B cell (primary cell): ENCODE measurements around the gene CYTH3. TPM values are rescaled to one million over a fixed set of nuclear protein-coding genes. Genes with fewer than 3 reads are reported as not detected.
"Not testable (repeated sequence)": the region's sequence is repeated elsewhere in the genome, so short reads cannot be mapped to it uniquely, and the experiment has no call there.

Experiments
- ATAC-seq: fragments of 200-7000 bp; cut with Tn5 transposase; one replicate; pipeline ENCODE4 v1.10.0; 2021; ENCODE audit warnings: low read depth, mild to moderate bottlenecking, moderate number of reproducible peaks, moderate library complexity
- CTCF ChIA-PET: fragments of 350-600 bp; sonication (Branson Sonifier 250); formaldehyde crosslinking; loops from one replicate; lab custom pipeline; 2021; ENCODE audit warnings: antibody characterized with exemption, inconsistent platforms; lab: Charles Lee
- POLR2A ChIA-PET: fragments of 350-600 bp; sonication (Branson Sonifier 250); formaldehyde crosslinking; loops from one replicate; lab custom pipeline; 2021; ENCODE audit warnings: antibody characterized with exemption; lab: Charles Lee
- DNase-seq: peaks from one replicate; pipeline ENCODE4 v3.0.0; 2013
- H2AFZ ChIP-seq: 2 replicates; pipeline ENCODE4 v1.6.1; 2012; ENCODE audit warnings: mild to moderate bottlenecking, low read depth, low read length; ENCODE audit not compliant: insufficient read depth, poor library complexity, severe bottlenecking
- H3K27ac ChIP-seq, 2 donors: 1 replicate in 1 of 2; 2 replicates in 1 of 2; pipeline ENCODE4 v1.5.1; 2012 to 2013; ENCODE audit warnings: low read length in 2 of 2, mild to moderate bottlenecking in 2 of 2, moderate library complexity in 1 of 2
- H3K27me3 ChIP-seq, 4 experiments: fragments of 200-600 bp in 1 of 4; sonication (generic) in 1 of 4; replicated peaks in 1 of 4; 1 replicate in 2 of 4; 2 replicates in 2 of 4; pipeline versions ENCODE4 v1.6.1 to v1.7.0; 2013 to 2016; ENCODE audit warnings: low read length in 3 of 4, mild to moderate bottlenecking in 2 of 4, mixed read lengths in 1 of 4, moderate library complexity in 1 of 4; ENCODE audit not compliant: insufficient read depth in 4 of 4, control insufficient read depth in 3 of 4; ENCODE audit errors: control extremely low read depth in 1 of 4
- H3K36me3 ChIP-seq, 2 experiments: replicated peaks in 1 of 2; 1 replicate in 1 of 2; 2 replicates in 1 of 2; pipeline versions ENCODE4 v1.6.1 to v1.7.1; 2013; ENCODE audit warnings: low read length in 1 of 2; ENCODE audit not compliant: insufficient read depth in 2 of 2, control insufficient read depth in 1 of 2; ENCODE audit errors: control extremely low read depth in 1 of 2, extremely low read depth in 1 of 2
- H3K4me1 ChIP-seq, 2 donors: fragments of 200-600 bp in 1 of 2; sonication (generic) in 1 of 2; 1 replicate in 1 of 2; 2 replicates in 1 of 2; pipeline versions ENCODE4 v1.5.1 to v1.6.1; 2013 to 2017; ENCODE audit warnings: low read length in 2 of 2; ENCODE audit not compliant: control insufficient read depth in 2 of 2, insufficient read depth in 2 of 2
- H3K4me2 ChIP-seq: replicated peaks from 2 replicates; pipeline ENCODE3; 2012; ENCODE audit warnings: mild to moderate bottlenecking, low read depth, low read length; ENCODE audit not compliant: poor library complexity, severe bottlenecking
- H3K4me3 ChIP-seq, 5 experiments: fragments of 200-600 bp in 1 of 5; sonication (generic) in 1 of 5; 1 replicate in 3 of 5; 2 replicates in 2 of 5; pipeline versions ENCODE4 v1.5.1 to v1.7.0; 2011 to 2016; ENCODE audit warnings: low read length in 4 of 5, mild to moderate bottlenecking in 4 of 5, low read depth in 2 of 5, control low read depth in 1 of 5, moderate library complexity in 1 of 5; ENCODE audit not compliant: insufficient read depth in 1 of 5; ENCODE audit errors: control extremely low read depth in 1 of 5, extremely low read depth in 1 of 5
- H3K79me2 ChIP-seq: fragments of 200-600 bp; sonication (generic); one replicate; pipeline ENCODE4 v1.6.0; 2016; ENCODE audit warnings: low read length; ENCODE audit not compliant: control insufficient read depth, insufficient read depth
- H3K9ac ChIP-seq: fragments of 200-600 bp; sonication (generic); 2 replicates; pipeline ENCODE4 v1.6.1; 2017; ENCODE audit warnings: mild to moderate bottlenecking, low read length, moderate library complexity
- H3K9me3 ChIP-seq, 3 donors: one replicate each; pipeline versions ENCODE4 v1.6.1 to v1.7.1; 2013; ENCODE audit warnings: low read length in 2 of 3; ENCODE audit not compliant: control insufficient read depth in 2 of 3, insufficient read depth in 1 of 3; ENCODE audit errors: control extremely low read depth in 1 of 3
- H4K20me1 ChIP-seq: 2 replicates; pipeline ENCODE4 v1.6.0; 2012; ENCODE audit warnings: mild to moderate bottlenecking, low read length; ENCODE audit not compliant: insufficient read depth, control insufficient read depth, poor library complexity, severe bottlenecking
- H3K27ac Mint-ChIP-seq: one replicate; pipeline ENCODE4 v1.8.0; 2021; ENCODE audit warnings: mixed read lengths
- H3K27me3 Mint-ChIP-seq: one replicate; pipeline ENCODE4 v1.8.0; 2021; ENCODE audit warnings: mixed read lengths
- H3K4me1 Mint-ChIP-seq: one replicate; pipeline ENCODE4 v1.8.0; 2021; ENCODE audit warnings: mixed read lengths
- H3K4me3 Mint-ChIP-seq: one replicate; pipeline ENCODE4 v1.8.0; 2021; ENCODE audit warnings: mixed read lengths
- H3K9me3 Mint-ChIP-seq: one replicate; pipeline ENCODE4 v1.8.0; 2022; ENCODE audit warnings: mixed read lengths; ENCODE audit not compliant: insufficient read depth
- EZH2 ChIP-seq: IDR thresholded peaks from 2 replicates; pipeline ENCODE4 v1.6.1; 2012; ENCODE audit warnings: borderline replicate concordance, low read depth, mild to moderate bottlenecking, moderate library complexity, low read length; ENCODE audit not compliant: insufficient read depth, poor library complexity, severe bottlenecking
- WGBS: methylation state at CpG from one replicate; pipeline ENCODE4 v1.1.5; 2013; ENCODE audit warnings: missing lambda C conversion rate; ENCODE audit not compliant: insufficient coverage; 5-methylcytosine and 5-hydroxymethylcytosine counted together
- intact Hi-C: fragments of 100-400 bp; cut with micrococcal nuclease; formaldehyde crosslinking; loops from one replicate; pipeline ENCODE4 v1.10.0; 2022
- polyA plus RNA-seq: library from polyadenylated mRNA; depleted of rRNA; stranded (reverse); fragments of >200 nt; gene quantifications from 2 replicates; pipeline ENCODE4 v1.2.3, GENCODE V29; 2012
- total RNA-seq, 2 donors: library from RNA; stranded (reverse); fragments of 120-200 nt in 1 of 2; gene quantifications; 1 replicate in 1 of 2; 2 replicates in 1 of 2; pipeline versions ENCODE4 v1.2.3 to v1.2.4, GENCODE V29; 2013 to 2022
- TF ChIP-seq, protein P1 (sequence below): fragments of 200-600 bp; IDR thresholded peaks from one replicate; pipeline ENCODE4 v1.8.0; 2022; ENCODE audit warnings: antibody characterized with exemption, mild to moderate bottlenecking

CYTH3 gene
- total and polyA plus RNA-seq, 2 donors (not counting 1 experiment from before 2014, with no cell fraction given), result 5.2 to 11.3 TPM

DNA sequence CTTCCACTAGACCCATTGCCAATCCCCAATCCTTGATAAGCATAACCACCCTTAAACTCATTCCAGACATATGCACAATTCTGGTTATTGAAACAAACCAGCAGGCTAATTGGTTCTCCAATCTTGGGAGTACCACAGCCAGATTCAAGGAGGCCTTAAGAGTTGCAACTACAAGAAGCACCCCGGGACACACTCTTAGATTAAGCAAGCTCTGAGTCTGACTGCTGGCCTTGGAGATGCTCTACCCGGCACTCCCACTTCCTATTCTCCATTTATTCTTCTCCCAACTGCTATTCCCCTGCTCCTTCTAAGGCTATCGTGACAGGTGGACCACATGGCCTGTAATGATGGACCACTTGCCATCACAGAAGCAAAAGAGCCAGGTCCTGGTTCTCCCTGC is 40.3 kb downstream of the CYTH3 start:
- H3K27ac Mint-ChIP-seq, result no peak overlapping the region

DNA sequence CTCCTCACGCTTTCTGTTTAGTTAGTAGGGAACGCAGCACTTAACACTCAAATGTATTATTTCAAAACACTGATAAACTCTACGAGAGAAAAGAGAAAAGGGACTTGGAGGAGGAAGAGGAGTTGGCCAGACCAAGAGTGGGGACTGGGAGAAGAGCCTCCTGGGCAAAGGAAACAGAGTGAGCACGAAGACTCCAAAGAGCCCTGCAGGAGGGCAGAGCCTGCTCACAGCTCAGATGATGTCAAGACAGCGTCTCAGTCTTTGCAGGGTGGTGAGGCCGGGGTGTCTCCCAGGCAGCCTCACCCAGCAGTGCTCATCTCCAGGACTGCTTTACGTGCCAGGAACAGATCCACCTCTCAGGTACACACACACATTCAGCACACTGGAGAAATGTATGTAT is 41.2 kb downstream of the CYTH3 start:
- no peak overlapping the region for H2AFZ ChIP-seq
- ATAC-seq, result no peak
- no peaks in the 10 kb centered on the region for H4K20me1 ChIP-seq
- POLR2A ChIA-PET, result no interaction called here
- H3K27ac ChIP-seq, result no peak overlapping the region
- peaks cover 7% of the 10 kb centered on the region for H3K79me2 ChIP-seq
- no peaks in the 10 kb centered on the region for H3K9me3 ChIP-seq
- Mint-ChIP-seq H3K27me3 (peaks cover 3% of the 10 kb centered on the region), H3K27ac (no peak overlapping the region), H3K4me3 (no peak overlapping the region), H3K9me3 (no peaks in the 10 kb centered on the region), H3K4me1 (peaks cover 48% of the 10 kb centered on the region)
- intact Hi-C loops, result loop anchor here (5.0 kb wide), 1 partner anchor 41 kb away; the partner anchor contains the start of gene CYTH3
- CTCF ChIA-PET, result no interaction called here
- 100% methylated on average over 3 of the region's 7 CpGs for WGBS
- no peak overlapping the region for H3K9ac ChIP-seq
- H3K36me3 ChIP-seq, result no peaks in the 10 kb centered on the region
- H3K27me3 ChIP-seq, result no peaks in the 10 kb centered on the region
- no peak for DNase-seq
- no peak for TF ChIP-seq EZH2
- TF ChIP-seq, protein P1, sequence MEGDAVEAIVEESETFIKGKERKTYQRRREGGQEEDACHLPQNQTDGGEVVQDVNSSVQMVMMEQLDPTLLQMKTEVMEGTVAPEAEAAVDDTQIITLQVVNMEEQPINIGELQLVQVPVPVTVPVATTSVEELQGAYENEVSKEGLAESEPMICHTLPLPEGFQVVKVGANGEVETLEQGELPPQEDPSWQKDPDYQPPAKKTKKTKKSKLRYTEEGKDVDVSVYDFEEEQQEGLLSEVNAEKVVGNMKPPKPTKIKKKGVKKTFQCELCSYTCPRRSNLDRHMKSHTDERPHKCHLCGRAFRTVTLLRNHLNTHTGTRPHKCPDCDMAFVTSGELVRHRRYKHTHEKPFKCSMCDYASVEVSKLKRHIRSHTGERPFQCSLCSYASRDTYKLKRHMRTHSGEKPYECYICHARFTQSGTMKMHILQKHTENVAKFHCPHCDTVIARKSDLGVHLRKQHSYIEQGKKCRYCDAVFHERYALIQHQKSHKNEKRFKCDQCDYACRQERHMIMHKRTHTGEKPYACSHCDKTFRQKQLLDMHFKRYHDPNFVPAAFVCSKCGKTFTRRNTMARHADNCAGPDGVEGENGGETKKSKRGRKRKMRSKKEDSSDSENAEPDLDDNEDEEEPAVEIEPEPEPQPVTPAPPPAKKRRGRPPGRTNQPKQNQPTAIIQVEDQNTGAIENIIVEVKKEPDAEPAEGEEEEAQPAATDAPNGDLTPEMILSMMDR, result no peak
- peaks cover 32 to 33% of the 10 kb centered on the region in 2 donors for H3K4me1 ChIP-seq
- no peak overlapping the region for H3K4me3 ChIP-seq
- H3K4me2 ChIP-seq, result no peak overlapping the region

More for the DNA sequence above, 40.3 kb downstream of the CYTH3 start:
- DNase-seq (no peak), ATAC-seq (no peak)
- Mint-ChIP-seq H3K27me3 (no peaks in the 10 kb centered on the region), H3K9me3 (no peaks in the 10 kb centered on the region), H3K4me3 (peak overlapping the region; percentile 47), H3K4me1 (peaks cover 48% of the 10 kb centered on the region)
- intact Hi-C loops, result loop anchor here (5.0 kb wide), 1 partner anchor 40 kb away; the partner anchor contains the start of gene CYTH3
- Histone ChIP-seq H3K4me1 (peaks cover 32 to 33% of the 10 kb centered on the region in 2 donors), H3K79me2 (peaks cover 10% of the 10 kb centered on the region), H4K20me1 (no peaks in the 10 kb centered on the region), H3K4me2 (peak overlapping the region; percentile 61), H3K27me3 (no peaks in the 10 kb centered on the region), H3K27ac (no peak overlapping the region), H2AFZ (peak overlapping the region; percentile 61), H3K36me3 (no peaks in the 10 kb centered on the region), H3K4me3 (peak overlapping the region in 2 of 5 experiments; percentile 24 to 33), H3K9me3 (no peaks in the 10 kb centered on the region), H3K9ac (peak overlapping the region; percentile 45)
- 85% methylated on average over 3 of the region's 3 CpGs for WGBS
- TF ChIP-seq, protein P1, result no peak
- no peak for TF ChIP-seq EZH2
- ChIA-PET POLR2A (no interaction called here), CTCF (no interaction called here)

DNA sequence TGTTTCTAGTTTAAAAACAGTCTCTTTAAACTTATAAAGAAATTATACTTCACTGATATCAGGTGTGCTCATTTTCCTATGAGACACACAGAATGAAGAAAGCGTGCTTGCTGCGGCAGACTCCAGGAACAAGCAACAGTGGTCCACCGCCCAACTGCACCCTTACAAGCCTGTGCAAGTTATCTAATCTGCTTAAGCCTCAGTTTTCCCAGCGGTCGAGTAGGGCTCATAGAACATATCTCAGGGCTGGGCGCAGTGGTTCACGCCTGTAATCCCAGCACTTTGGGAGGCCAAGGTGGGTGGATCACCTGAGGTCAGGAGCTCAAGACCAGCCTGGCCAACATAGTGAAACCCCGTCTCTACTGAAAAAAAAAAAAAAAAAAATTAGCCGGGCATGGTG is 43.1 kb downstream of the CYTH3 start:
- H4K20me1 ChIP-seq, ATAC-seq, H3K27ac ChIP-seq, H3K27me3 Mint-ChIP-seq, H3K4me3 Mint-ChIP-seq, H2AFZ ChIP-seq, intact Hi-C loops, H3K27ac Mint-ChIP-seq, POLR2A ChIA-PET, H3K79me2 ChIP-seq, H3K9me3 ChIP-seq, DNase-seq, H3K4me2 ChIP-seq, H3K9me3 Mint-ChIP-seq, H3K36me3 ChIP-seq, H3K4me3 ChIP-seq, H3K27me3 ChIP-seq, H3K9ac ChIP-seq: not testable (repeated sequence)
- CTCF ChIA-PET, result interaction anchor here (0.8 kb wide), 1 partner anchor 735 kb away, joined by 3 read pairs; no protein-coding TSS in a partner anchor
- H3K4me1 Mint-ChIP-seq, result peaks cover 42% of the 10 kb centered on the region
- 78% methylated on average over 7 of the region's 9 CpGs for WGBS
- peaks cover 30 to 31% of the 10 kb centered on the region in 2 donors for H3K4me1 ChIP-seq
